ENCODE measurements around the gene GPRIN2. TPM values are rescaled to one million over a fixed set of nuclear protein-coding genes. Genes with fewer than 3 reads are reported as not detected.

GPRIN2 gene
- total RNA-seq, 4 donors from 2014 or later, result not detected

GRCh38 chr10:46557319-46558121 is 1.1 kb upstream of the GPRIN2 start:
- no peak for TF ChIP-seq CTCF (IDR thresholded peaks at IDR 0.05; ENCODE audit: low read depth)

DNA sequence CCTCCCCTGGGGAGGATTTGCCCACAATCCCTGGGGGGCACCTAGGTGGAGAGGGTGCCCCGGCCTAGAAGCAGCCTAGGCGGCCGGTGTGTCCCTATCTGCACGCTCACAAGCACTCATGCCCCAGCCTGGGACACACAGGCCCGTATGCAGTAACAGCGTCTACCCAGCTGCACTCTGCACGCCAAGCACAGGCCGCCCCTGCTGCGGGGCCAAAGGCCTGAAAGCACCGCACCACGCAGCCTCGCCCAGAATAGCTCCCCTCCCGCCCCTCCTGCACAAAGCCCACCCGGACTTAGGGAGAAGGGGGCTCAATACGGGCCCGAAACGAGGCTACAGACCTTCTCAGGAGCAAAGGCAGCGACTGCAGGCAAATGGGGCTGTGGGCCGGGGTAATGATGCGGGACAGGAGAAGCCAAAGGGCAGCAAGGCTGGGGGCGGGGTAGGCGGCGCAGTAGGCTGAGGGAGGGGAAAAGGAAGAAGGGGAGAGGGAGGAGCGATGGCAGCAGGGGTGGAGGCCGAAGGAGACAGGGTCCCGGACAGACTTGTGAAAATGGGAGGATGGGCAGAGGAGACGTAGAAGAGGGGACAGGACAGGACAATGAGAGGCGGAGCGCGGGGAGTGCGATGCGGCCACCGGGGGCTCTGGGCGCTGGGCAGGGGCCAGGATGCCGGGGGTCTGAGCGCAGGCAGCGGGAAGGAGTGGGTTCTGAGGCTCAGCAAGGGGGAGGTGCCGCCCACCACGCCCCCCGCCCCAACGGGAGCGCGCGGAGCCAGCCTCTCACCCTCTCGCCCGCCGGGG is 544 bp downstream of the GPRIN2 start:
- TF ChIP-seq CTCF (IDR thresholded peaks at IDR 0.05; ENCODE audit: low read depth), result no peak

- no peak for TF ChIP-seq CTCF (IDR thresholded peaks at IDR 0.05; ENCODE audit: low read depth)
These were observed 1.1 kb downstream of the GPRIN2 start for GRCh38 chr10:46555366-46555712.

DNA sequence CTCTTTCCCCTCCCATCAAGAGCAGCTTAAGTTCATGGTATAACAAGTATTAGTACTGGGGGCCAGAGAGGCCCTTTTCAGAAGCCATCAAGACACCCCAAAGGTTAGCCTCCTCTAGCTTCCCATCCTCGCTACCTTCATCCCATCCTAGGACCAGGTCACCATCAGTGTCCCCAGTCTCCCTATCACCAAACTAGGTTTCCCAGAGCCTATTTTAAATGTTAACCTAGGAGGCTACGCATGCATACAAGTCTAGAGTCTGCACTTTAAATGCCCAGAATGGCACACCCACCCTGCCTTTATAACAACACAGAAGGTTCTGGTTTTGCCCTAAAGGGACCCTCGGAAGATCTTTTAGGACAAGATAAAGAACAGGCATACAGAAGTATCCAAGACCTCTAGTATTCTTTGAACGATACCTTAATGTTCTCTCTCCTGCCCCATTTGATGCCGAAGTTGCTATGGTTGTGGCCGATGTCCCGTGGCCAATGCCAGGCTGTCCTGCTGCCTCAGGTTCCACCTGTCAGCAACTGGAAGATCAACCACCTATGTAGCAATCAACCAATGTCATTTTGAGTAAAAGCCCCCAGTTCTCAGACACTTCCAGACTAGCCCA is 2.2 kb downstream of the GPRIN2 start:
- no peak for TF ChIP-seq CTCF (IDR thresholded peaks at IDR 0.05; ENCODE audit: low read depth)

GRCh38 chr10:46553238-46554049 is 3.0 kb downstream of the GPRIN2 start:
- TF ChIP-seq CTCF (IDR thresholded peaks at IDR 0.05; ENCODE audit: low read depth), result no peak

DNA sequence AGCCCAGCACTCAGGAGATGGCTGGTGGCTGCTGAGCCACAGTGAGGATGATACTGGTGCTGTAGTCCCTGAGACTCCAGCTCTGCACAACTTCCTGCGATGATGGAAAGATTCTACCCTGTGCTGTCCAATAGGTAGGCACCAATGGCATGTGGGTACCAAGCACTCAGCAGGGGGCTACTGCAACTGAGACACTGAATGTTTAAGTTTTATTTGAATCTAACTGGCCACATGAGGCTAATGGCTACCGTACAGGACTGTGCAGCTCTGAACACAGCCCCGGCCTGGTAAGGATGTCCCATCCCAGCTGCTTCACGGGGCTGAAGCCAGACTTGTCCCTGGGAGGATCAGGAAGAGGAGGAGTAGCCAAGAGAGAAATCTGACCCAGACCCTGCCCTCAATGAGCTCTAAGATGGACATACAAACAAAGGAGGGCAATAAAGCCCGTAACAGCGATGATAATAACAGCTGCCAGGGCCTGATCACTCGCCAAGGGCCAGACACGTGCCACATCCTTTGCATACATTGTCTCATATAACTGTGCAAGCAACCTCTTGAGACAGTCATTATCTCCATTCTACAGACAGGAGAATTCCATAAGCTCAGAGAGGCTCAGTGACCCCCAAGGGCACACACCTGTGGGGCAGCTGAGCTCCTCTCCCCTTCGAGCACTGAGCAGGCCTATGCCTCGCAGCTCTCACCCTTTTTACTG is 3.8 kb downstream of the GPRIN2 start:
- TF ChIP-seq CTCF (IDR thresholded peaks at IDR 0.05; ENCODE audit: low read depth), result no peak

Measured in subcutaneous adipose tissue (tissue), 4 donors.